Neuronal stem cell (in vitro differentiated cells): ENCODE data around the gene GPRIN3.

ENCODE experiments used
- DNase-seq: peaks from one replicate; pipeline ENCODE4 v3.0.0-alpha.2; 2013; ENCODE audit warnings: low spot score
- H2AFZ ChIP-seq: one replicate; pipeline ENCODE4 v1.6.1; 2013; ENCODE audit warnings: mild to moderate bottlenecking, low read length, inconsistent platforms
- H2AK5ac ChIP-seq: 2 replicates; pipeline ENCODE4 v1.6.1; 2013; ENCODE audit warnings: low read depth, mild to moderate bottlenecking, inconsistent platforms, low read length, moderate library complexity, mixed read lengths
- H2BK120ac ChIP-seq: 2 replicates; pipeline ENCODE4 v1.6.1; 2013; ENCODE audit warnings: low read depth, mild to moderate bottlenecking, inconsistent platforms, low read length, moderate library complexity, mixed read lengths
- H2BK12ac ChIP-seq: one replicate; pipeline ENCODE4 v1.6.1; 2013; ENCODE audit warnings: low read length, inconsistent platforms
- H2BK15ac ChIP-seq: 2 replicates; pipeline ENCODE4 v1.6.1; 2013; ENCODE audit warnings: mild to moderate bottlenecking, low read length, inconsistent platforms, mixed read lengths
- H2BK5ac ChIP-seq: one replicate; pipeline ENCODE4 v1.6.1; 2013; ENCODE audit warnings: inconsistent platforms, mild to moderate bottlenecking, low read length, moderate library complexity
- H3K14ac ChIP-seq: one replicate; pipeline ENCODE4 v1.6.1; 2013; ENCODE audit warnings: low read length, inconsistent platforms
- H3K18ac ChIP-seq: 2 replicates; pipeline ENCODE4 v1.6.1; 2013; ENCODE audit warnings: low read length, inconsistent platforms
- H3K23ac ChIP-seq: 2 replicates; pipeline ENCODE4 v1.6.1; 2013; ENCODE audit warnings: low read depth, mild to moderate bottlenecking, mixed read lengths, low read length, inconsistent platforms; ENCODE audit not compliant: poor library complexity
- H3K27ac ChIP-seq: replicated peaks from 3 replicates; pipeline ENCODE4 v1.5.1; 2013; ENCODE audit warnings: low read length, inconsistent platforms
- H3K27me3 ChIP-seq, 3 experiments: 2 replicates each; pipeline ENCODE4 v1.6.1; 2013; ENCODE audit warnings: low read length in 3 of 3, mild to moderate bottlenecking in 2 of 3, inconsistent platforms in 1 of 3, low read depth in 1 of 3, mixed read lengths in 1 of 3, moderate library complexity in 1 of 3; ENCODE audit not compliant: control insufficient read depth in 3 of 3, insufficient read depth in 3 of 3
- H3K36me3 ChIP-seq, 2 donors: replicated peaks in 1 of 2; 2 replicates each; pipeline ENCODE4 v1.6.1; 2013; ENCODE audit warnings: low read length in 2 of 2; ENCODE audit not compliant: control insufficient read depth in 2 of 2, insufficient read depth in 2 of 2
- H3K4ac ChIP-seq: 2 replicates; pipeline ENCODE4 v1.6.1; 2013; ENCODE audit warnings: inconsistent platforms, mild to moderate bottlenecking, low read length, moderate library complexity
- H3K4me1 ChIP-seq, 2 donors: 1 replicate in 1 of 2; 2 replicates in 1 of 2; pipeline ENCODE4 v1.6.1; 2013; ENCODE audit warnings: low read length in 2 of 2, low read depth in 1 of 2; ENCODE audit not compliant: control insufficient read depth in 2 of 2, insufficient read depth in 1 of 2
- H3K4me2 ChIP-seq: one replicate; pipeline ENCODE4 v1.6.1; 2013; ENCODE audit warnings: mild to moderate bottlenecking, low read length, inconsistent platforms; ENCODE audit not compliant: insufficient read depth, poor library complexity, severe bottlenecking
- H3K4me3 ChIP-seq, 2 donors: 2 replicates each; pipeline ENCODE4 v1.5.1; 2013; ENCODE audit warnings: low read length in 2 of 2, mild to moderate bottlenecking in 2 of 2, inconsistent platforms in 1 of 2, moderate library complexity in 1 of 2
- H3K79me1 ChIP-seq: one replicate; pipeline ENCODE4 v1.6.1; 2013; ENCODE audit warnings: low read depth, mild to moderate bottlenecking, inconsistent platforms, low read length, moderate library complexity
- H3K9ac ChIP-seq: one replicate; pipeline ENCODE4 v1.6.1; 2013; ENCODE audit warnings: mild to moderate bottlenecking, low read depth, low read length, inconsistent platforms; ENCODE audit not compliant: poor library complexity
- H3K9me3 ChIP-seq, 2 donors: replicated peaks in 1 of 2; 2 replicates each; pipeline versions ENCODE3 to v1.6.1; 2013; ENCODE audit warnings: low read length in 2 of 2, mild to moderate bottlenecking in 2 of 2, inconsistent platforms in 1 of 2, low read depth in 1 of 2, mixed read lengths in 1 of 2, moderate library complexity in 1 of 2; ENCODE audit not compliant: control insufficient read depth in 2 of 2, insufficient read depth in 1 of 2
- H4K8ac ChIP-seq: one replicate; pipeline ENCODE4 v1.6.1; 2013; ENCODE audit warnings: low read depth, mild to moderate bottlenecking, inconsistent platforms, low read length, moderate library complexity
- H4K91ac ChIP-seq: one replicate; pipeline ENCODE4 v1.6.1; 2013; ENCODE audit warnings: low read length, low read depth, mild to moderate bottlenecking, inconsistent platforms; ENCODE audit not compliant: poor library complexity
- WGBS, 2 donors: extraction: QIAGEN DNeasy Blood & Tissue Kit; methylation state at CpG; one replicate each; pipeline ENCODE4 v1.1.7; 2013; ENCODE audit warnings: missing lambda C conversion rate in 2 of 2, mixed read lengths in 1 of 2; ENCODE audit not compliant: insufficient read length in 2 of 2, insufficient replicate concordance in 1 of 2; ENCODE audit errors: extremely low coverage in 2 of 2; 5-methylcytosine and 5-hydroxymethylcytosine counted together

Gene GPRIN3

DNA sequence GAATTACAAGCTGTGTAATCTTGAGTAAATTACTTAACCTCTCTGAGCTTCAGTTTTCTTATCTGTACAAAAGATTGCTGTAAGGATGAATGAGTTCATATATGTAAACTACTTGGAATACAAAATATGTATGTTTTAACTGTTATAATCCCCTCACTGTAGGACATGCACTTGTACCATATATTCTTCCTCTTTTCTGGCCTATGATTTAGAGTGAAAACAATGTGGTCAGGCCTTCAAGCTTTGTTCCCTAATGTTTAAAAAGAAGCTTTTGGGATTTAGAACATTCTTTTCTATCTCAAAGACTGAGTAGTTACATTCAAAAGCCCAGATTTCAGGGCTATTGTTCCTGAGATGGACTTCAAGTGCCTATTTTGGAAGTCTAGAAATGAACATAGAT lies 26.7 kb upstream of the GPRIN3 start:
- Histone ChIP-seq H3K4me1 (no peaks in the 10 kb centered on the region), H3K14ac (no peak overlapping the region), H3K4me2 (no peak overlapping the region), H3K23ac (no peak overlapping the region), H2BK120ac (no peak overlapping the region), H3K27ac (no peak overlapping the region), H3K4ac (no peak overlapping the region), H3K79me1 (no peaks in the 10 kb centered on the region), H3K27me3 (no peaks in the 10 kb centered on the region), H2BK5ac (no peak overlapping the region), H3K9me3 (no peaks in the 10 kb centered on the region), H2AK5ac (no peak overlapping the region), H3K4me3 (no peak overlapping the region), H3K36me3 (no peaks in the 10 kb centered on the region), H2AFZ (no peak overlapping the region), H4K91ac (no peak overlapping the region), H2BK15ac (no peak overlapping the region), H4K8ac (no peak overlapping the region), H2BK12ac (no peak overlapping the region), H3K18ac (no peak overlapping the region), H3K9ac (no peak overlapping the region)
- no peak for DNase-seq

DNA sequence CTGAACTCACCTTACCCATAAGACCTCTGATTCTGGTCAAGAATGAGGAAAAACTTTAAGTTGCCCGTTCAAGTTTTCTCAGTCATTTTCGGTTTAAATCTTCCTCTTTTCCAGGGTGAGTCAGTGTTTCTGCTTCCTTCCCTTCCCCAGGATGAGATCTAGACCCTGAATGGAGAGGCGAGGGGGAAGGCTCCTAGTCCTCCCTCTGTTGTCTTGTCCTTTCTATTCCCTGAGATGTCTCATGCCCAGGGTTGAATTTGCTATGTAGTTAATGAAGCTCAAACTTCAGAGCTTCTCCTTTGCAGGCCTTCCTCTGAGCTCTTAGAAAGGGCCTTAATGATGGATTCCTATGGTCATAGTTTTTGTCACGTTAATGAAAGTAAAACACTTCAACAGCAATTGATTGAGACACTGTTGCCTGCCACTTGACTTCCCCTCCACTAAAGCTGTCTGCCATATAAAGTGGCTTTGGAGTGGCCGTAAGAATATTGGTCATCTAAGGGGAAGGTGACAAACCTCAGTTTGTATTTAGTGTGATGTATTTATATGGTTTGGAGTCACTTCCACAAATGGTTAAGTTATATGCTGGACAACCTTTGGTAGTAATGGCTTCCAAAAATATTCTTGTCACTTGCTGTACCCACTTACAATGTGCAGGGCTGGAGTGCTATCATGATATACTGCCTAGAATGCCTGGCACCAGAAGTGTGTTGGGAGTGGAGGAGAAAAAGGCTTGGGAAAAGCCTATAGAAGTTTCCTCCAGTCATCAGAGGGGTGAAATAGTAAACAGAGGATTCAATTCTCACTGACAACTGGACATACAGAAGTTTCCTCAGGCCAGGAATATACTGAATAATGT lies 24.3 kb upstream of the GPRIN3 start:
- Histone ChIP-seq H3K18ac (no peak overlapping the region), H3K27ac (no peak overlapping the region), H3K4me3 (no peak overlapping the region), H3K9ac (no peak overlapping the region), H3K14ac (no peak overlapping the region), H4K8ac (no peak overlapping the region), H3K23ac (no peak overlapping the region), H3K9me3 (no peaks in the 10 kb centered on the region), H3K36me3 (no peaks in the 10 kb centered on the region), H2BK5ac (no peak overlapping the region), H2BK15ac (no peak overlapping the region), H3K4me1 (no peaks in the 10 kb centered on the region), H3K79me1 (no peaks in the 10 kb centered on the region), H2AFZ (no peak overlapping the region), H3K27me3 (no peaks in the 10 kb centered on the region), H2BK12ac (no peak overlapping the region), H4K91ac (no peak overlapping the region), H2AK5ac (no peak overlapping the region), H3K4ac (no peak overlapping the region), H3K4me2 (no peak overlapping the region), H2BK120ac (no peak overlapping the region)
- WGBS, 2 donors, result no CpG with 5 or more reads among the region's 5 CpGs
- no peak for DNase-seq

DNA sequence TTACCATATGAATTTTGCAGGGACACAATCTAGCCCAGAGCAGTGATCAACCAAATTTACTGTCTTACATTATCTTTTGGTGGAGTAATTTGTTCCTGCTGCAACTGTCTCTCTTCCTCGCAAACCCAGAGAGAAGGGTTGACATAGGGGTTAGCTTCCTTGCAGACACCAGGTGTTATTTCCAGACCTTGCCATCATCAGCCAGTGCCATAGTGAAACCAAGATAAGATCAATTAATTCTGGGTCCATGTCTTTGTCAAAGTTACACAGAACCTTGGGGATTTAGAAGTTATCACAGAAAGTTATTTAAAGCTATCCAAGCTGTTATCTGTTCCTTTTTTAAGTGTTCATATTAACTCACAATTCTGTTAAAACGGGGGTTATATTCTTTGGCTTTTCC lies 23.6 kb upstream of the GPRIN3 start:
- H3K14ac ChIP-seq, result no peak overlapping the region
- no peak overlapping the region for H2BK15ac ChIP-seq
- H3K18ac ChIP-seq, result no peak overlapping the region
- H3K36me3 ChIP-seq, result no peaks in the 10 kb centered on the region
- no peak overlapping the region for H2AK5ac ChIP-seq
- H3K9ac ChIP-seq, result no peak overlapping the region
- DNase-seq, result no peak
- no peak overlapping the region for H2BK12ac ChIP-seq
- no peak overlapping the region for H4K91ac ChIP-seq
- no peak overlapping the region for H3K4me3 ChIP-seq
- H3K4me2 ChIP-seq, result no peak overlapping the region
- no peak overlapping the region for H2BK5ac ChIP-seq
- H3K4ac ChIP-seq, result no peak overlapping the region
- H3K9me3 ChIP-seq, result no peaks in the 10 kb centered on the region
- no CpG with 5 or more reads among the region's 2 CpGs for WGBS, 2 donors
- no peaks in the 10 kb centered on the region for H3K79me1 ChIP-seq
- no peaks in the 10 kb centered on the region for H3K4me1 ChIP-seq
- no peak overlapping the region for H2BK120ac ChIP-seq
- no peak overlapping the region for H3K23ac ChIP-seq
- H4K8ac ChIP-seq, result no peak overlapping the region
- no peaks in the 10 kb centered on the region for H3K27me3 ChIP-seq
- no peak overlapping the region for H2AFZ ChIP-seq
- no peak overlapping the region for H3K27ac ChIP-seq

DNA sequence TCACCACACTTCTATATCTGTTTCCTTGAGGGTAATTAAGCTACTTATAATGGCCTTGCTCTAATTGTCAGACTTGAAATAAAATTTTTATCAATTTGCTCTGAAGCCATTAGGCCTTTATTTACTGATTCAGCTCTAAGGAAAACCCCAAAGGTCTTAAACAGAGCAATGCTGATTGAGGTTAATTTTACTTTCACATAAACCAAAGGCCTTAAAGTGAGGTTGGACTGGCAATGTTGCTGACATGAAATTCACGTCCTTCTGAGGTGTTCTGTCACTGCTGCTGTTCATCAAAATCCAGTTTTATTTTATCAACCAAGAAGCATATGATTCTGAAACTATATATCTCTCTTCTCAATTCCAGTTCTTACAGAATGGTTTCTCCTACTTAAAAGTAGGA lies 21.7 kb upstream of the GPRIN3 start:
- H3K79me1 ChIP-seq, result no peaks in the 10 kb centered on the region
- no peak for DNase-seq
- no peak overlapping the region for H3K27ac ChIP-seq
- no peak overlapping the region for H3K18ac ChIP-seq
- no peak overlapping the region for H2AK5ac ChIP-seq
- H3K9ac ChIP-seq, result no peak overlapping the region
- H4K91ac ChIP-seq, result no peak overlapping the region
- H2BK120ac ChIP-seq, result no peak overlapping the region
- no peaks in the 10 kb centered on the region for H3K9me3 ChIP-seq
- no peak overlapping the region for H3K4ac ChIP-seq
- no peak overlapping the region for H3K23ac ChIP-seq
- H3K4me2 ChIP-seq, result no peak overlapping the region
- no peak overlapping the region for H2BK5ac ChIP-seq
- no CpG with 5 or more reads among the region's 1 CpG for WGBS, 2 donors
- no peak overlapping the region for H3K4me3 ChIP-seq
- no peaks in the 10 kb centered on the region for H3K36me3 ChIP-seq
- H3K14ac ChIP-seq, result no peak overlapping the region
- H2BK12ac ChIP-seq, result no peak overlapping the region
- H2BK15ac ChIP-seq, result no peak overlapping the region
- no peaks in the 10 kb centered on the region for H3K4me1 ChIP-seq
- H4K8ac ChIP-seq, result no peak overlapping the region
- no peak overlapping the region for H2AFZ ChIP-seq
- H3K27me3 ChIP-seq, result no peaks in the 10 kb centered on the region
